DOHH2 (cell line): ENCODE measurements around the gene CXCL9.

Experiments
- H3F3A ChIP-seq: fragments of 200-600 bp; sonication (generic), shearing (Covaris generic); 2 replicates; pipeline ENCODE4 v1.6.0; 2016; ENCODE audit warnings: antibody characterized with exemption, mild to moderate bottlenecking; ENCODE audit not compliant: control insufficient read depth, insufficient read depth
- H3K27ac ChIP-seq: fragments of 200-600 bp; sonication (generic); 2 replicates; pipeline ENCODE4 v1.5.1; 2014; ENCODE audit warnings: low read depth, mild to moderate bottlenecking, low read length, moderate library complexity
- H3K27me3 ChIP-seq: fragments of 200-600 bp; sonication (generic); 2 replicates; pipeline ENCODE4 v1.6.1; 2014; ENCODE audit warnings: mild to moderate bottlenecking, low read length, mixed read lengths; ENCODE audit not compliant: control insufficient read depth
- H3K36me3 ChIP-seq: fragments of 200-600 bp; sonication (generic); 2 replicates; pipeline ENCODE4 v1.6.1; 2014; ENCODE audit warnings: mild to moderate bottlenecking, low read length, moderate library complexity, mixed read lengths; ENCODE audit not compliant: control insufficient read depth
- H3K4me1 ChIP-seq: fragments of 200-600 bp; sonication (generic); 2 replicates; pipeline ENCODE4 v1.6.1; 2014; ENCODE audit warnings: mild to moderate bottlenecking, low read length, mixed read lengths; ENCODE audit not compliant: control insufficient read depth
- H3K4me2 ChIP-seq: fragments of 200-600 bp; sonication (generic); 2 replicates; pipeline ENCODE4 v1.6.0; 2014; ENCODE audit warnings: mild to moderate bottlenecking, low read length, moderate library complexity
- H3K4me3 ChIP-seq: fragments of 200-600 bp; sonication (generic); 2 replicates; pipeline ENCODE4 v1.5.1; 2014; ENCODE audit warnings: mild to moderate bottlenecking, low read length, mixed read lengths
- H3K79me2 ChIP-seq: fragments of 200-600 bp; sonication (generic); 2 replicates; pipeline ENCODE4 v1.6.1; 2014; ENCODE audit warnings: mild to moderate bottlenecking, low read length, mixed read lengths; ENCODE audit not compliant: control insufficient read depth
- H3K9me2 ChIP-seq: fragments of 200-600 bp; sonication (generic); replicated peaks from 2 replicates; pipeline ENCODE4 v1.6.1; 2014; ENCODE audit warnings: mild to moderate bottlenecking, low read length, mixed read lengths; ENCODE audit not compliant: control insufficient read depth
- H3K9me3 ChIP-seq: fragments of 200-600 bp; sonication (generic); 2 replicates; pipeline ENCODE4 v1.6.1; 2014; ENCODE audit warnings: antibody characterized with exemption, low read length, mixed read lengths; ENCODE audit not compliant: control insufficient read depth, insufficient read depth
- H4K20me1 ChIP-seq: fragments of 200-600 bp; sonication (generic); 2 replicates; pipeline ENCODE4 v1.6.0; 2014; ENCODE audit warnings: low read depth, mild to moderate bottlenecking, antibody characterized with exemption, low read length, moderate library complexity; ENCODE audit not compliant: control insufficient read depth, insufficient read depth
- EZH2phosphoT487 ChIP-seq: fragments of 200-600 bp; sonication (generic); IDR thresholded peaks from 2 replicates; pipeline ENCODE4 v1.6.1; 2017; ENCODE audit warnings: borderline replicate concordance, mild to moderate bottlenecking, antibody characterized with exemption, low read length, moderate library complexity, mixed read lengths
- TF ChIP-seq, protein P1 (sequence below): fragments of 200-600 bp; sonication (generic); IDR thresholded peaks from one replicate; pipeline ENCODE4 v1.5.1; 2014; ENCODE audit warnings: antibody characterized with exemption, mild to moderate bottlenecking, low read depth, low read length; ENCODE audit not compliant: poor library complexity, severe bottlenecking

Gene CXCL9

DNA sequence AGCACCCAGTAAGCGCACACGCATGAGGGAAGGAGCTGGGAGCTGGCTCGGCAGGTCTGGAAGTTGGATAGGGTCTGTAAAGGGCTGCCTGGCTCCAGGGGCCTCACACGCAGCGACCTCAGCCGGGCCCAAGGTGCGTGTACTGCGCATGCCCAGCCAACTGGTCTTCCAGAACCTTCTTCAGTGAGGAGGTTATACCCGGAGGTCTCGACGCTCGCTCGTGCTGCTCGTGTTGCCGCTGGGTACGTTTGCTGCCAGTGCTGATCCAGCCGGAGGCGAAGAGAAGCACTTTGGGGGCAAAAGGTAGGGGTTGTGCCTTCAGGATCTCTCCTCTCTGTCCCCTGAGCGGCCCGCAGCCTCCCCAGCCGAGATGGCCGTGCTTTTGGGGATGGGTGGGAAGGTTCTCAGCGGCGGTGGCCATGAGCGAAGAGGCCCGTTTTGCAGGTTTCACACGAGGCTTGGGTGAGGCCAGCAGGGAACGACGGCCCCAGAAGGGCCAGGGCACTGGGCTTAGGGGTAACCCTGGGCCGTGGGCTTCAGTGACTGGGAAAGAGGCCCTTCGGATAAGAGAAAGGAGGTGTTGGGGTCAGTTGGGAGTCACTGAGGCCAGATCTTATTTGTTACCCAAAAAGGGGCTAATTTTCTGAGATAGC, 3.8 kb upstream of the CXCL9 start:
- Histone ChIP-seq H3K9me2 (no peaks in the 10 kb centered on the region), H3K36me3 (no peaks in the 10 kb centered on the region), H3K79me2 (no peaks in the 10 kb centered on the region), H3K27ac (no peak overlapping the region), H3F3A (no peaks in the 10 kb centered on the region), H3K4me3 (no peak overlapping the region), H3K4me1 (peaks cover 8% of the 10 kb centered on the region; the same call in 1 of the 2 replicates), H3K4me2 (no peak overlapping the region), H4K20me1 (no peaks in the 10 kb centered on the region), H3K9me3 (no peaks in the 10 kb centered on the region), H3K27me3 (peaks cover 14% of the 10 kb centered on the region)
- TF ChIP-seq, protein P1, sequence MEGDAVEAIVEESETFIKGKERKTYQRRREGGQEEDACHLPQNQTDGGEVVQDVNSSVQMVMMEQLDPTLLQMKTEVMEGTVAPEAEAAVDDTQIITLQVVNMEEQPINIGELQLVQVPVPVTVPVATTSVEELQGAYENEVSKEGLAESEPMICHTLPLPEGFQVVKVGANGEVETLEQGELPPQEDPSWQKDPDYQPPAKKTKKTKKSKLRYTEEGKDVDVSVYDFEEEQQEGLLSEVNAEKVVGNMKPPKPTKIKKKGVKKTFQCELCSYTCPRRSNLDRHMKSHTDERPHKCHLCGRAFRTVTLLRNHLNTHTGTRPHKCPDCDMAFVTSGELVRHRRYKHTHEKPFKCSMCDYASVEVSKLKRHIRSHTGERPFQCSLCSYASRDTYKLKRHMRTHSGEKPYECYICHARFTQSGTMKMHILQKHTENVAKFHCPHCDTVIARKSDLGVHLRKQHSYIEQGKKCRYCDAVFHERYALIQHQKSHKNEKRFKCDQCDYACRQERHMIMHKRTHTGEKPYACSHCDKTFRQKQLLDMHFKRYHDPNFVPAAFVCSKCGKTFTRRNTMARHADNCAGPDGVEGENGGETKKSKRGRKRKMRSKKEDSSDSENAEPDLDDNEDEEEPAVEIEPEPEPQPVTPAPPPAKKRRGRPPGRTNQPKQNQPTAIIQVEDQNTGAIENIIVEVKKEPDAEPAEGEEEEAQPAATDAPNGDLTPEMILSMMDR, result no peak
- TF ChIP-seq EZH2phosphoT487, result no peak

DNA sequence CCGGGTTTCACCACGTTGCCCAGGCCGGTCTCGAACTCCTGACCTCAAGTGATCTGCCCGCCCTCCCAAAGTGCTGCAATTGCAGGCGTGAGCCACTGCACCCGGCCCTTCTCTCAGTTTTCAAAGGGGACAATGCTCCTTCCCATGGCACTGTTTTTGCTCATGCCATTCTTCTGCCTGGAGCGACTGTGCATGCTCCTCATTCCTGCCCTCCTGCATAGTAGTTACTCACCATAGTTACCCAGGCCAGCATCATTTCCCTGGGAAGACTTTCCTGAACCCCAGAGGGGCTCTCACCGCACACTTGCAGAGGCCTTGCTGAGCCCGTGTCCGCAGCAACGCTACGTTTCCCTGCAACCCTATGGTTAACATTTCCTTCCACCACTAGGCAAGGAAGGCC, 3.3 kb upstream of the CXCL9 start:
- Histone ChIP-seq H3K79me2 (no peaks in the 10 kb centered on the region), H3K4me2 (no peak overlapping the region), H3K27me3 (peaks cover 18% of the 10 kb centered on the region), H3K9me2 (no peaks in the 10 kb centered on the region), H3F3A (no peaks in the 10 kb centered on the region), H3K36me3 (no peaks in the 10 kb centered on the region), H3K4me3 (no peak overlapping the region), H4K20me1 (no peaks in the 10 kb centered on the region), H3K27ac (no peak overlapping the region), H3K9me3 (no peaks in the 10 kb centered on the region), H3K4me1 (peaks cover 7% of the 10 kb centered on the region; the same call in 1 of the 2 replicates)
- TF ChIP-seq, protein P1, result no peak
- TF ChIP-seq EZH2phosphoT487, result no peak

DNA sequence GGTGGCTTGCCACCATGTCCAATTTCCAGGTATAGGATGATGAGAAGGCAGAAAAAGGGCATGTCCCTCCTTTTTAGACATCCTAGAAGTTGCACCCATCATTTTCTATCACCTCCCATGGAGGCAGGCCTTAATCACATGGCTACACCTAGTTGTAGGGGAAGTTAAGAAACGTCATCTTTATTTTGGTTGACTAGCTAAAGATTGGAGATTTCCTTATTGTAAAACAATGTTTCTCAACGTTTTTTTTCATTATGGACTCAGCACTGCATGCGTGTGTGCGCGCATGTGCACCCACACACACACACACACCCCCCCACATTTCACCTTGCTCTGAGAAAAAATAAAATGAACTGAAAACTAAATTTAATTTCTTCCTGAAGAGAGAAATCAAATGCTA, 2.0 kb upstream of the CXCL9 start:
- no peaks in the 10 kb centered on the region for H3K36me3 ChIP-seq
- peaks cover 18% of the 10 kb centered on the region for H3K27me3 ChIP-seq
- no peaks in the 10 kb centered on the region for H3K4me1 ChIP-seq
- H3F3A ChIP-seq, result no peaks in the 10 kb centered on the region
- no peaks in the 10 kb centered on the region for H4K20me1 ChIP-seq
- H3K4me2 ChIP-seq, result no peak overlapping the region
- H3K79me2 ChIP-seq, result no peaks in the 10 kb centered on the region
- H3K27ac ChIP-seq, result no peak overlapping the region
- H3K9me2 ChIP-seq, result no peaks in the 10 kb centered on the region
- TF ChIP-seq EZH2phosphoT487, result no peak
- TF ChIP-seq, protein P1, result no peak
- no peak overlapping the region for H3K4me3 ChIP-seq
- no peaks in the 10 kb centered on the region for H3K9me3 ChIP-seq
